Subcutaneous adipose tissue (tissue), 4 donors: ENCODE measurements around the gene RPN2. TPM values are rescaled to one million over a fixed set of nuclear protein-coding genes. Genes with fewer than 3 reads are reported as not detected.

Source experiments
- total RNA-seq, 4 donors: library from RNA; depleted of rRNA; stranded (reverse); fragments of >200 nt; gene quantifications; one replicate each; pipeline ENCODE4 v1.1.0, GENCODE V29; 2016
- TF ChIP-seq, protein P1 (sequence below): fragments of 450-650 bp; IDR thresholded peaks from one replicate; pipeline ENCODE4 v1.5.1; 2016; ENCODE audit warnings: low read depth, mild to moderate bottlenecking, control low read depth, antibody characterized with exemption, moderate library complexity

RPN2 gene
- total RNA-seq, 4 donors from 2014 or later, result 65.6 to 130 (median 109) TPM

DNA sequence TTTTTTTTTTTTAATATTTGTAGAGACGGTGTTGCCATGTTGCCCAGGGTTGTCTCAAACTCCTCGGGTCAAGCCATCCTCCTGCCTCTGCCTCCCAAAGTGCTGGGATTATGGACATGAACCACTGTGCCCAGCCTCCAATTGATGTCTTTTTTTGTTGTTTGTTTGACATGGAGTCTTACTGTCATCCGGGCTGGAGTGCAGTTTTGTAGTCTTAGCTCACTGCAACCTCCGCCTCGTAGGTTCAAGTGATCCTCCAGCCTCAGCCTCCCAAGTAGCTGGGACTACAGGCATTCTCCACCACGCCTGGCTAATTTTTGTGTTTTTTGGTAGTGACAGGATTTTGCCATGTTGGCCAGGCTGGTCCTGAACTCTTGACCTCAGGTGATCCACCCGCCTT is 9.7 kb downstream of the RPN2 start:
- TF ChIP-seq, protein P1, sequence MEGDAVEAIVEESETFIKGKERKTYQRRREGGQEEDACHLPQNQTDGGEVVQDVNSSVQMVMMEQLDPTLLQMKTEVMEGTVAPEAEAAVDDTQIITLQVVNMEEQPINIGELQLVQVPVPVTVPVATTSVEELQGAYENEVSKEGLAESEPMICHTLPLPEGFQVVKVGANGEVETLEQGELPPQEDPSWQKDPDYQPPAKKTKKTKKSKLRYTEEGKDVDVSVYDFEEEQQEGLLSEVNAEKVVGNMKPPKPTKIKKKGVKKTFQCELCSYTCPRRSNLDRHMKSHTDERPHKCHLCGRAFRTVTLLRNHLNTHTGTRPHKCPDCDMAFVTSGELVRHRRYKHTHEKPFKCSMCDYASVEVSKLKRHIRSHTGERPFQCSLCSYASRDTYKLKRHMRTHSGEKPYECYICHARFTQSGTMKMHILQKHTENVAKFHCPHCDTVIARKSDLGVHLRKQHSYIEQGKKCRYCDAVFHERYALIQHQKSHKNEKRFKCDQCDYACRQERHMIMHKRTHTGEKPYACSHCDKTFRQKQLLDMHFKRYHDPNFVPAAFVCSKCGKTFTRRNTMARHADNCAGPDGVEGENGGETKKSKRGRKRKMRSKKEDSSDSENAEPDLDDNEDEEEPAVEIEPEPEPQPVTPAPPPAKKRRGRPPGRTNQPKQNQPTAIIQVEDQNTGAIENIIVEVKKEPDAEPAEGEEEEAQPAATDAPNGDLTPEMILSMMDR, result no peak

DNA sequence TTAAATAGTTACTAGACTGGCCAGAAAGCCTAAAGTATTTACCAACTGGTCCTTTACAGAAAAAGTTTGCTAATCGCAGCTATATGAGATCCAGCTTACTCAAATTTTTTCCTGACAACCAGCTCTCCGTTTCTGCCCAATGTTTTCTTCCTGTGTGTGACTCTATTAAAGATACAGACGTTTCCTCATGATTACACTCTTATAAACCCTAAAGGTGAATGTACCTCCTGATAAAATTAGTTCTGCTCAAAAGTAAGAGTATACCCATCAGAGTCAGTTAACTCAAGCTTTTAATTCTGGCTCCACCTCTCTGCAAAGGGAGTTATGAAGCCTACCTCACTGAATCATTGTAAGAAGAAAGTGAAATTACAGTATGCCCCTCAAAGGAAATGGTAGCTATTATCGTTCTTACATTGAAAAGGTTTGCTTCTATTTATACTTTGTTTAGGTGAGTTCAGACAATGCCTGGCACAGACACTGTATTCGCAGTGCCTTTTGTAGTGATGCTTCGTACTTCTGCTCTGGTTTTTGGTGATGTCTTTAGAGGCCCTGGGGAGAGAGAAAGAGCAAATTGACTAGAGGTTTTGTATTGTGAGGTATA is 10.4 kb downstream of the RPN2 start:
- TF ChIP-seq, protein P1, result no peak

DNA sequence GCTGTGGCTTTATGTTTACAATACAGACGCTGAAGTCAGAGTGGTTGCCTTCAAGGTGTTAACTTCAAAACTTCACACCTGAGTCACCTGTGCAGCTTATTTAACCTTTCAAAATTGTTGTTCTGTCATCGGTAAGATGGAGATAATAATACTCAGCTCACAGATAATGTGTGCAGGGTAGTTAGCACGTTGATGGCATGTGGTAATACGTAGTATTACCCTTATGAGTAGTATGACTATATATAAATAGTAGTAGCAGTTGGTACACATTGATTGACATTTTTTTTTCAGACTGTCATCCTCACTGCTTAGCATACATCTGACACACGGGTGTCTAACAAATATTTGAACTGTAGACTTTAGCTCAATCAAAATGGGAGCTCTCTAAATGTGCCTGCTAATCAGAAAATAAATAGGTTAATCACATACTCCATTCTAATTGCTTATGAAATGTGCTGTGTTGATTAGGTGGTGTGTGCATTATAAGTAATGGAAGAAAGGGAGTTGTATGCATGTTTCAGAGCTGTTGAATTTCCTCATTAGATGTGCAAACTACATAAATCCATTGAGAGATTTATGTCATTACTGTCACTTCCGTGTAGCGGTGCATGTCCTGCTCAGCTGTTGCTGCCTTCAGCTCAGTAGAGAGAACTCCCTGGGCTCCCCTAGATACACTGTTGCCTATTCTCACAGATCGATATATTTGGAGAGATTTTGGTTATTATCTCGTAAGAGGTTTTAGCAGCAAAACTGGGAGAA is 11.4 kb downstream of the RPN2 start:
- TF ChIP-seq, protein P1, result no peak

DNA sequence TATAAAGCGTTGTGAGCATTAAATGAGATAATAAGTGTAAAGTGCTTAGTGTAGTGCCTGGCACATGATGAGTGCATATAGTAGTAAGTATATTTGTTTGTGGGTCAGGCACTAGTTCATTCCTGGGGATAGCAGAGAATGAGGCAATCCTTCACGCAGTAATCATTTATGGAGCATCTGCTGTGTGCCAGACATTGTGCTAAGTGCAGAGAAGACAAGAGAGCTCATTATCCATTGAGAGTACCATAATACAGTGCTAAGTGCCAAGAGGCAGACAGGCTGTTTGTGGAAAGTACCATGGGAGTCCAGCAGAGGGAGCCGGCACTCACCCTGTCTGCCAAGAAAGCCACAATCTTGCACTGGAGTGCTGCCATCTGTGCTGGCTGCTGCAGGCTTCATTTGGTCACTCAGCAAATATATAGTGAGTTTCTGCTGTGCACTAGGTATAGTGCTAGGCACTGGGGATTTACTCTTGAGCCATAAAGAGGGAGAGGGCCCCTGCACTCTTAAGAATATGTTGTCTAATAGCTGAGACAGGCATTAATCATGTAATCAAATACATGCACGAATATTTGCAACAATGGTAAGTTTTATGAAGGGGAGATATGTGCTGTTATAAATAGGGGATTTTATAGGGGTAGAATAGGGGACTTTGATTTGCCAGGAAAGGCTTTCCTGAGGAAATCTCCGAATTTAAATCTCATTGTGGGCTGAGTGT is 13.2 kb downstream of the RPN2 start:
- TF ChIP-seq, protein P1, result no peak

DNA sequence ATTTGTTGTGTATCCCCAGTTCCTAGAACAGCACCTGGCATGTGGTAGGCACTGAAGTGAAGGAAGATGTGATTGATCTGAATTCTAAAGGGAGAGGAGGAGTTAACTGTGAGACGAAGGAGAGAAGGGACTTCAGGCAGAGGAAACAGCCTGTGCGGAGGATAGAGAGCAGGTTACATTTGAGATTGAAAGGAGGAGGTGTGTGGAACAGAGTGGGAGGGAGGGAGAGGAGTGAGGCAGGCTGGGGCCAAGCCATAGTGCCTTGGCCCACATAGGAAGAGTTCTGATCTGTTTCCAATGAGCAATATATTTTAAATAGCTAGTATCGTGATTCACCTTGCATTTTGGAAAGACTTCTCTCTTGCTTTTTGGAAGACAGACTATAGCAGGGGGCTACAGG is 14.1 kb downstream of the RPN2 start:
- TF ChIP-seq, protein P1, result no peak

DNA sequence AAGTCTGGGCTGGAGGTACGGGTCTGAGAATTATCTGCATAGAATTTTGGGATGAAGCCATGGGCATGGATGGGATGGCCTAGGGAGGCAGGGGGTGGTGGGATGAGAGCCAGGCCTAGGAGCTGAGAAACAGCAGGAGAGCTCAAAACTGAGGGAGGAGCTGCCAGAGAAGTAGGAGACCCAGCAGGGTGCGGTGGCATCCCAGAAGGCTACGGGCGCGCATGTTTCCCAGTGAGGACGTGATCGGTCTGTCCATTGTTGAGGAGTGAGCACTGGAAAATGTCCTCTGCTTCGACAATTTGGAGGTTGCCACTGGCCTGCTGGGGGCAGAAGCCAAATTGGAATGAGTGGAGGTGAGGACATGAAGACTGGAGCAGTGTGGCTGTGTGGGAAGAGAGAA is 14.7 kb downstream of the RPN2 start:
- TF ChIP-seq, protein P1, result no peak

DNA sequence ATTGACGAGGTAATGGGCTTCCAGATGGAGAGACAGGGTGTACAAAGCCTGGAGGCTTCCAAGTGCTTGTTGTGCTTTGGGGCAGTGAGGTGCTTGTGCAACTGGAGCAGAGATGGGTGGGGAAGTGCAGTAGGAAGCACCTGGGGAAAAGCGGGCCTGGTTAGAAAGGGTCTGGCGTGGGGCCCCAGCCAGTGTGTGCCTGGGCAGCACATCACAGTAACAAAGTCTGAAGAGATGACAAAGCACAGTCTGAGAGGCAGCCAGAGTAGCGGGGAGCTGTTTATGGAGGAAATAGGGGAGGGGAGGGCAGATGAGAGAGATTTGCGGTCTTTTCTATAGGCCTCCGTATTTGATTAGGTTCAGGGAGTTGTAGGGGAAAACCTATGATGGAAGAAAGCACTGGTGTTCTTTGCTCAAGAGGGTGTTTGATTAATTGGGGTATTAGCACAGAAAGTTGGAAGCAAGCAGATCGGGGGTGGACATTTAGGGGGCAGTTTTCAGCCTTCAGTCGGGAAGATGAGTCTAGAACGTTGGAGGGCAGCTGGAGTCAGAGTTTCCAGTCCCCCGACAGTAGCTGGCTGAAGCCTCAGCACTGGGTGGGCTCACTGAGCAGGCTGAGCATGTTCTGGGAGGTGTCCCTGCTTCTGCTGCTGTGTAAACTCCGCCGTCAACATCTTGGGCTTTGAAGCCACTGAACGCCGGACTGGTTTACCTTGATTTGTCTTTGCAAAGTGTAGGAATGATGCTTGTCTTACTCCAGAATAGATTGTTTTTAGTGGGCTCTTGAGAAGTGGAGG is 15.7 kb downstream of the RPN2 start:
- TF ChIP-seq, protein P1, result no peak
